Spleen (tissue), 11 donors: ENCODE measurements around the gene SHBG. TPM values are rescaled to one million over a fixed set of nuclear protein-coding genes. Genes with fewer than 3 reads are reported as not detected.

Experiments used
- DNase-seq: peaks from one replicate; pipeline ENCODE4 v3.0.0-alpha.2; 2020
- H3K27ac ChIP-seq, 8 donors: fragments of 200-600 bp; sonication (generic) in 7 of 8; 1 replicate in 4 of 8; 2 replicates in 4 of 8; pipeline versions ENCODE4 v1.5.0 to v1.8.0; 2016 to 2021; ENCODE audit warnings: inconsistent platforms in 4 of 8, mild to moderate bottlenecking in 4 of 8, moderate library complexity in 1 of 8
- H3K27me3 ChIP-seq, 7 donors: fragments of 200-600 bp; sonication (generic) in 6 of 7; replicated peaks in 1 of 7; 1 replicate in 4 of 7; 2 replicates in 3 of 7; pipeline versions ENCODE4 v1.5.0 to v1.8.0; 2016 to 2021; ENCODE audit warnings: inconsistent platforms in 3 of 7, mild to moderate bottlenecking in 1 of 7
- H3K36me3 ChIP-seq, 6 donors: fragments of 200-600 bp; sonication (generic) in 5 of 6; 1 replicate in 4 of 6; 2 replicates in 2 of 6; pipeline versions ENCODE4 v1.5.0 to v1.8.0; 2016 to 2021; ENCODE audit warnings: inconsistent platforms in 2 of 6
- H3K4me1 ChIP-seq, 6 donors: fragments of 200-600 bp; sonication (generic) in 5 of 6; 1 replicate in 3 of 6; 2 replicates in 3 of 6; pipeline versions ENCODE4 v1.5.0 to v1.8.0; 2016 to 2021; ENCODE audit warnings: inconsistent platforms in 3 of 6
- H3K4me3 ChIP-seq, 8 donors: fragments of 200-600 bp; sonication (generic) in 7 of 8; 1 replicate in 4 of 8; 2 replicates in 4 of 8; pipeline versions ENCODE4 v1.5.0 to v1.8.0; 2016 to 2021; ENCODE audit warnings: inconsistent platforms in 4 of 8, mild to moderate bottlenecking in 4 of 8, moderate library complexity in 2 of 8
- H3K9me3 ChIP-seq, 8 donors: fragments of 200-600 bp; sonication (generic) in 7 of 8; 1 replicate in 4 of 8; 2 replicates in 4 of 8; pipeline versions ENCODE4 v1.5.0 to v1.8.0; 2016 to 2021; ENCODE audit warnings: inconsistent platforms in 4 of 8
- POLR2A ChIP-seq, 3 donors: fragments of 450-650 bp; IDR thresholded peaks; one replicate each; pipeline ENCODE4 v1.5.1; 2017; ENCODE audit warnings: antibody characterized with exemption in 3 of 3, mild to moderate bottlenecking in 1 of 3
- POLR2AphosphoS5 ChIP-seq, 3 donors: sonication (generic); formaldehyde crosslinking; IDR thresholded peaks; one replicate each; pipeline ENCODE4 v1.5.1; 2017; ENCODE audit warnings: antibody characterized with exemption in 3 of 3
- WGBS, 5 donors: extraction: QIAGEN DNeasy Blood & Tissue Kit in 3 of 5; methylation state at CpG; one replicate each; pipeline versions ENCODE4 v1.1.5 to v1.1.7; 2013 to 2018; 5-methylcytosine and 5-hydroxymethylcytosine counted together
- intact Hi-C: fragments of 100-400 bp; cut with DNase I; formaldehyde crosslinking; loops from one replicate; pipeline ENCODE4 v1.15.0; 2023; ENCODE audit warnings: low total_unique reads
- polyA plus RNA-seq, 3 donors: library from polyadenylated mRNA; stranded (reverse); fragments of 200-250 nt; gene quantifications; one replicate each; pipeline ENCODE4 v1.2.1, GENCODE V29; 2013
- total RNA-seq, 7 donors: library from RNA; depleted of rRNA in 3 of 7; stranded (reverse); fragments of >200 nt in 3 of 7; fragmentation: NEBNext Ultra II Directional in 4 of 7; extraction: Animal tissue kit (Norgen Biotek cat#: 25700) in 4 of 7; gene quantifications; one replicate each; pipeline versions ENCODE4 v1.1.0 to v1.2.1, GENCODE V29; 2016 to 2021
- TF ChIP-seq, protein P1 (sequence below), 11 experiments: fragments of 200-600 bp in 7 of 11; fragments of 450-650 bp in 4 of 11; sonication (generic) in 4 of 11; IDR thresholded peaks in 8 of 11; conservative IDR thresholded peaks in 3 of 11; 1 replicate in 7 of 11; 2 replicates in 4 of 11; pipeline versions ENCODE4 v1.4.0 to v1.8.0; 2016 to 2021; ENCODE audit warnings: antibody characterized with exemption in 11 of 11, inconsistent platforms in 4 of 11, mild to moderate bottlenecking in 1 of 11
- donor health status: healthy with polysubstance abuse.
- donor health status: DM: no; HTN: no; CAD: no; lungs with moderate emphysema.
- donor health status: DM: no; HTN: no; CAD: no.
- donor health status: Bipolar disorder and iron deficiency.
- donor health status: healthy.
- donor health status: DM: no; HTN: no; CAD: no.
- donor health status: DM: yes; HTN: yes; CAD: no.

SHBG gene
- total and polyA plus RNA-seq, 10 donors = 0.27 to 1.9 (median 0.53) TPM; not detected in 2

DNA sequence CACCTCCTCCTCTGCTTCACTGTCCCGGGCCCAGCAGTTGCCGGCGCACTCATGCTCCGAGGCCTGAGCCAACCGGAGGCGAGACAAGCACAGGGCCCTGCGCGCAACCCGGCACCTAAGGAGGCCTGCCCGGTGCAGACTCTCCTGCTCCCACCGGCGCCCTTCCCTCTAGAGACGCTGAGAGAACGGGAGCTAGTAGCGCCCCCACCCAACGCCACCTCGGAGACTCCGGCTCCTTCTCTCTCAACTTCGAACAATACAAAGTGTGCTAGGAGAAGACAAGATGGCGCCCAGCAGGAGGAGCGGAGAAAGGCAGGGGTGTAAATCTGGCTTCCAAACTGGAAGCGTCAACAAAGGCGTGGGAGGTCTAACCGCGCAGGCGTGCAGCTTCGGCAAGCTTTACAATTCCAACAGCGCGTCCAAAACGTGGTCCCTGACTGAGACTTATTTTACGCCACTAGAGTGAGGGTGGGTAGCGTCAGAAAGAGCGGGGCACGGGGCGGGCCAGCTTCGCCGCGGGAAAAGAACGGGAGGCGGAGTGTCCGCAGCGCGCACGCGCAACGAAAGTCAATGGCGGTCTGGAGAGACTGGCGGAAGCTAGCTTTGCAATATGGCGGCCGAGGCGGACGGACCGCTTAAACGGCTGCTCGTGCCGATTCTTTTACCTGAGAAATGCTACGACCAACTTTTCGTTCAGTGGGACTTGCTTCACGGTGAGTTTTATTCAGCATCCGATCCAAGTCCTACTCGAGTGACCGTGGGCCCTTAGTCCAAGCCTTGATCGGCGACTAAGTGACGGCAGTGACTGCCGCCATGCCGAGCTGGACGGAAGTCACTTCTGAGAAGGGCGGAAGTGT is 46.5 kb upstream of the SHBG start, which contains the start of gene MPDU1:
MPDU1 (plus strand) TSS at position 600 of the 857 bp plus-strand sequence; CDS start at position 611, 11 bp downstream.
- TF ChIP-seq, protein P1, sequence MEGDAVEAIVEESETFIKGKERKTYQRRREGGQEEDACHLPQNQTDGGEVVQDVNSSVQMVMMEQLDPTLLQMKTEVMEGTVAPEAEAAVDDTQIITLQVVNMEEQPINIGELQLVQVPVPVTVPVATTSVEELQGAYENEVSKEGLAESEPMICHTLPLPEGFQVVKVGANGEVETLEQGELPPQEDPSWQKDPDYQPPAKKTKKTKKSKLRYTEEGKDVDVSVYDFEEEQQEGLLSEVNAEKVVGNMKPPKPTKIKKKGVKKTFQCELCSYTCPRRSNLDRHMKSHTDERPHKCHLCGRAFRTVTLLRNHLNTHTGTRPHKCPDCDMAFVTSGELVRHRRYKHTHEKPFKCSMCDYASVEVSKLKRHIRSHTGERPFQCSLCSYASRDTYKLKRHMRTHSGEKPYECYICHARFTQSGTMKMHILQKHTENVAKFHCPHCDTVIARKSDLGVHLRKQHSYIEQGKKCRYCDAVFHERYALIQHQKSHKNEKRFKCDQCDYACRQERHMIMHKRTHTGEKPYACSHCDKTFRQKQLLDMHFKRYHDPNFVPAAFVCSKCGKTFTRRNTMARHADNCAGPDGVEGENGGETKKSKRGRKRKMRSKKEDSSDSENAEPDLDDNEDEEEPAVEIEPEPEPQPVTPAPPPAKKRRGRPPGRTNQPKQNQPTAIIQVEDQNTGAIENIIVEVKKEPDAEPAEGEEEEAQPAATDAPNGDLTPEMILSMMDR (IDR thresholded peaks at IDR 0.05 in 8 of 11, conservative IDR thresholded peaks at IDR 0.05 in 3 of 11) = peak in 1 of 11 experiments; percentile 15
- TF ChIP-seq POLR2AphosphoS5 (IDR thresholded peaks at IDR 0.05) = peak; percentile 89 to 93 (median 91)
- TF ChIP-seq POLR2A (IDR thresholded peaks at IDR 0.05) = peak in 1 of 3 donors; percentile 18
- 14 to 18% (median 17%) methylated on average over 64 to 69 of the region's 69 CpGs for WGBS, 5 donors
- H3K4me1 ChIP-seq = peaks cover 53 to 92% (median 68%) of the 10 kb centered on the region in 6 donors
- DNase-seq = peak; percentile 97
- H3K27ac ChIP-seq = peak within 1 kb of the TSS; percentile 94 to 99 (median 98)
- no peaks in the 10 kb centered on the region for H3K9me3 ChIP-seq
- peak within 1 kb of the TSS; percentile 51 to 82 (median 62) for H3K4me3 ChIP-seq
- peaks cover 0 to 57% (median 19%) of the 10 kb centered on the region in 6 donors for H3K36me3 ChIP-seq
- H3K27me3 ChIP-seq = no peaks in the 10 kb centered on the region
- intact Hi-C loops = no loop called here

- Histone ChIP-seq H3K36me3 (peaks cover 0 to 70% (median 22%) of the 10 kb centered on the region in 6 donors), H3K4me3 (no peak overlapping the region), H3K9me3 (no peaks in the 10 kb centered on the region), H3K27me3 (no peaks in the 10 kb centered on the region), H3K27ac (peak overlapping the region in 1 of 8 donors; percentile 39), H3K4me1 (peaks cover 34 to 73% (median 51%) of the 10 kb centered on the region in 6 donors)
- no peak for DNase-seq
- 74 to 86% (median 78%) methylated on average over 9 of the region's 9 CpGs for WGBS, 5 donors
- TF ChIP-seq, protein P1 (IDR thresholded peaks at IDR 0.05 in 8 of 11, conservative IDR thresholded peaks at IDR 0.05 in 3 of 11) = no peak
- TF ChIP-seq POLR2A (IDR thresholded peaks at IDR 0.05) = no peak
- TF ChIP-seq POLR2AphosphoS5 (IDR thresholded peaks at IDR 0.05) = no peak
- intact Hi-C loops = no loop called here
Observed at GRCh38 chr17:7586673-7587419, 43.1 kb upstream of the SHBG start.

- Histone ChIP-seq H3K4me3 (no peak overlapping the region), H3K27me3 (no peaks in the 10 kb centered on the region), H3K36me3 (peaks cover 0 to 72% (median 30%) of the 10 kb centered on the region in 6 donors), H3K27ac (peak overlapping the region in 1 of 8 donors; percentile 39), H3K4me1 (peaks cover 26 to 65% (median 44%) of the 10 kb centered on the region in 6 donors), H3K9me3 (no peaks in the 10 kb centered on the region)
- no peak for DNase-seq
- intact Hi-C loops = no loop called here
- TF ChIP-seq POLR2A (IDR thresholded peaks at IDR 0.05) (no peak), POLR2AphosphoS5 (IDR thresholded peaks at IDR 0.05) (peak in 1 of 3 donors; percentile 30)
- WGBS, 5 donors = 65 to 80% (median 76%) methylated on average over 10 to 12 of the region's 12 CpGs
Observed at GRCh38 chr17:7587420-7588151, 42.3 kb upstream of the SHBG start.
